IPS-18c (cell line): Measurements from ENCODE around the gene XIST.
"Not testable (repeated sequence)": the region's sequence is repeated elsewhere in the genome, so short reads cannot be mapped to it uniquely, and the experiment has no call there.

Experiments used
- H3K4me3 ChIP-seq: 2 replicates; pipeline ENCODE4 v1.7.0; 2013; ENCODE audit warnings: low read depth, mild to moderate bottlenecking, low read length, moderate library complexity; ENCODE audit not compliant: insufficient read depth
- H3K9me3 ChIP-seq: one replicate; pipeline ENCODE4 v1.6.1; 2013; ENCODE audit warnings: mild to moderate bottlenecking, low read length, moderate library complexity; ENCODE audit not compliant: control insufficient read depth, insufficient read depth

XIST gene

DNA sequence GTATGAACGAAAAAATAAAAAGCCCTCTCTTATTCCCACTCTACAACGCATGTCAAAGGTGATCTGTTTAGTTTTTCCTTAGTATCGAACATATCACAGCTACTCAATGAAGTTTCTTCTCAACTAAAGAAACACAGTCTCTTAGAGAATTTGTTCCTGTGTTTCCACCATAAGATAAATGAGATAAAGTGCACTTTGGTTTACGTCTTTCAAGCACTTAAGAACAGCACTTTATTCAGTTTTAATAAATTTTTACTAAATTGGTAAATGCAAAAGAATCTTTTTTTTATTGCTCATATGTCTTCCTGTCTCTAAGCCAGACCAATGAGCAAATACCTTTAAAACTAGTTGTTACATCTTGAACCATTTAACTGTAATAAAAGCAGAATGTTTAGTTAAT lies 29.7 kb downstream of the XIST start:
- Histone ChIP-seq H3K4me3 (no peak overlapping the region), H3K9me3 (no peaks in the 10 kb centered on the region)

GRCh38 chrX:73821921-73822559 lies 30.5 kb downstream of the XIST start:
- no peaks in the 10 kb centered on the region for H3K9me3 ChIP-seq
- H3K4me3 ChIP-seq, result no peak overlapping the region

DNA sequence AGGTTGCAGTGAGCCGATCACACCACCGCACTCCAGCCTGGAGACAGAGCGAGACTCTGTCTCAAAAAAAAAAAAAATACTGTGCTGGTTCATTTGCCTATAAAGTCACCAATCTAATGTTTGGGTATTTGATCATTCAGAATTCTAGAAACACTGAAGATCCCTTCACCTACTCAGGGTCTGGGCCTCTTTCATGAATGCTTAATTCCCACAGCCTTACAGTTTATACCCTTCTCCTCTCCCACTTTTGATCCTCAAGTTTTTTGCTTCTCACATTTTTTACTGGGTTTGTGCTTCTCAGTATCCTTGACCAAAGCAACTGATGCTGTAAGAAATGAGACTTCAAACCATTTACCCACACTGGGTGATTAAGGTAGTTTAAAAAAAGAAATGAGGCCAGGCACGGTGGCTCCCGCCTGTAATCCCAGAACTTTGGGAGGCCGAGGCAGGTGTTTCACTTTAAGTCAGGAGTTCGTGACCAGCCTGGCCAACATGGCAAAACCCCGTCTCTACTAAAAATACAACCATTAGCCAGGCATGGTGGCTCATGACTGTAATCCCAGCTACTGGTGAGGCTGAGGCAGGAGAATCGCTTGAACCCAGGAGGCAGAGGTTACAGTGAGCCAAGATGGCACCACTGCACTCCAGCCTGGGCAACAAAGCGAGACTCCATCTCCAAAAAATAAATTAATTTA lies 32.5 kb downstream of the XIST start:
- H3K9me3 ChIP-seq, H3K4me3 ChIP-seq: not testable (repeated sequence)

DNA sequence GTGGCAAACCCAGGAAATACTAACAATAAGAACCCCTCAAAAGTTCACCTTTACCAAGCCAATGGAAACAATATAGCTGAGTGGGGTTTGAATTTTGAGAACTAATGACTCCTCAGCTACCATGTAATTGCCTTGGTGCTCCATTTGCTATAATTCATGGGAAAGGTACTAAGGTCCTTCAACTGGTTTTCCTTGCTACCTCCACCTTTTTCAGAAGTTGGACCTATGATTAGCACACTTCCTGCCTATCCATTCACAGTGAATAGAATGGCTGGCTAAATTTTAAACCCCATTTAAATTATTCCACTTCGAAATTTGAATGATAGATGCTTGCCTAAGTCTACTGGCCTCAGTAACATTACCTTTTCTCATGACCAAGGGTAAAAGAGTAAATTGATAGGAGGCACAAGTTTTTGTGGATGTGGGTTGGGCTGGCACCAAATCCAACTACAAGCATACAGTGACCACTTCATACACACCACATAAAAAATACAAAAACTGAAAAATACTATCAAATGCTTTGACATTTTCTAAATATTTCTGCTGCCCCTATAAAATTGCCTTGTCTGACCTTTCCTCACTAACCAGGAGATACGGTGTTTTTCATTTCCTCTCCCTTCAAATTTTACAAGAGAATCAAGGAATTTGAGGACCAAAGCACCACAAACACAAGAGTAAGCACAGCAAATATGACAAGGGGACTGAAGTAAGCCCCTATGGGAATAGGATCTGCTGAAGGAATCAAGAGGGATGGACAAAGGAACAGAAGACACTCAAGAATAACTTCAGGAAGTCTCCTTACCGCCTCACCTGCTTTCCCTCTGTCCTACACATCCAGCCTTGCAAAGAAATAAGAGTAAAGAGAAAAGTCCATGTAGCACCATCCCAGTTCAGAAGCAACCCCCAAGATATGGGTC lies 34.1 kb downstream of the XIST start:
- H3K4me3 ChIP-seq, result no peak overlapping the region
- H3K9me3 ChIP-seq, result no peaks in the 10 kb centered on the region

DNA sequence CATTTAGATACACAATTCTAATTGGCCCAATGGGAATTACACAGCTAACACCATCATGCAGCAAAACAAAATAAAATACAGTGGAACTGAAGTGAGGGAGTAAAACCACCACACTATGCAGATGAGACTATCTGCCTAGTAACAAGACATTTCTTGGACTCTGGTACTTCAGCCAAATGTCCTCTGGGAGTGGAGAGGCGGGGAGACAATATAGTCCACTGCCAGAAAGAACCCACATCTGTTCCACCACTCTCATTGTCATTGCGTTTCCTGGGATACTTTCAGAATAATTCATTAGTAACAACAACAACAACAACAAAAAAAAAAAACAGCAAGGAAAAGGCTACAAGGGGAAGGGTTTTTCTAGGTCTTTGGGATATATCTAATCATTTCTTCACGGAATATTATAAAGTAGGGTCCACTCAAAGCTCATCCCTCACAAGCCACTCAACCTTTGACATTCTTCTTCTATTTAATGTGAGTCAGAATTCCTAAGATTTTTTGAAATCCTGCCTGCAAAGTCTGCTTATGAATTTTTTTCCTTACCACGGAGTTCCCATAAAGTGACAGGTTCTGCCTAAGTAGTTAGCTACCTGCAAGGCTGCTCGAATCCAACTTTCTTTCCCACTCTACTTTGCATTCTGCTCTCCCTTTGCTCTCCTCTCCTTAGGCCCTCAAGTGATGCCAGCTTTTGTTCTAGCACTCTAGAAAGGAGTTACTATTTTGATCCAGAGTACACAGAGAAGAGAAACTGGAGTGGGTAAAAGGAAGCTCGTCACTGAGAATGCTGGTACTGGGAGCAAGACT lies 34.9 kb downstream of the XIST start:
- H3K9me3 ChIP-seq, result no peaks in the 10 kb centered on the region
- no peak overlapping the region for H3K4me3 ChIP-seq

DNA sequence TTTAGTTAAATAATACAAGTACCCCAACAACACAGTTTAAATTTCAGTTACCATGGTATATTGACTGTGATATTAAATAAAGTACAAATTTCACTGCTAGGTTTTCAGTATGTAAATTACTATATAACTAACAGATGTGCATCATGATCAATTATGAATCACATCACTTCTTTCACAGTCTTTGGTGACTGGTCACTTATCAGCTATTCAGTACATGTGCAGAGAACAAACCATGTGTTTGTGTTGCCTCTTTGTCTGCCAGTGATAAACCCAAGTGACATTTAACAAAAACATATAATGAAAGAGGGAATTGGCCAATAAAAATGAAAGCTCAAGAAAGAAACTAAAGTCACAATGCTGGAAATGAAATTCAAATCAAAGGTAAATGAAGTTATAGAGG lies 40.3 kb downstream of the XIST start:
- peaks cover 5% of the 10 kb centered on the region for H3K9me3 ChIP-seq
- H3K4me3 ChIP-seq, result no peak overlapping the region

GRCh38 chrX:73804109-73804508 lies 48.4 kb downstream of the XIST start:
- not testable (repeated sequence) for H3K9me3 ChIP-seq, H3K4me3 ChIP-seq

GRCh38 chrX:73799888-73800287 lies 52.6 kb downstream of the XIST start:
- no peaks in the 10 kb centered on the region for H3K9me3 ChIP-seq
- H3K4me3 ChIP-seq, result no peak overlapping the region

GRCh38 chrX:73792511-73792910 lies 60.0 kb downstream of the XIST start:
- H3K4me3 ChIP-seq, H3K9me3 ChIP-seq: not testable (repeated sequence)

GRCh38 chrX:73785493-73785892 lies 67.0 kb downstream of the XIST start:
- no peaks in the 10 kb centered on the region for H3K9me3 ChIP-seq

More at GRCh38 chrX:73785493-73785892, 67.0 kb downstream of the XIST start:
- H3K4me3 ChIP-seq, result no peak overlapping the region
